AG10803 (cell line): ENCODE measurements around the gene FAM3D.

Experiments
- DNase-seq: peaks from one replicate; pipeline ENCODE4 v3.0.0; 2010; ENCODE audit warnings: low read depth
- H3K4me3 ChIP-seq: 2 replicates; pipeline ENCODE4 v1.5.1; 2011; ENCODE audit warnings: mild to moderate bottlenecking, low read length, control low read depth
- CTCF ChIP-seq: conservative IDR thresholded peaks from 2 replicates; pipeline ENCODE4 v1.5.1; 2011; ENCODE audit warnings: mild to moderate bottlenecking, low read length, control low read depth, inconsistent platforms

Gene FAM3D

GRCh38 chr3:58591517-58592510 is 74.8 kb downstream of the FAM3D start:
- no peak for DNase-seq
- H3K4me3 ChIP-seq, result no peak overlapping the region
- TF ChIP-seq CTCF, result no peak

- no peak overlapping the region for H3K4me3 ChIP-seq
- TF ChIP-seq CTCF, result no peak
- no peak for DNase-seq
These were observed 78.5 kb downstream of the FAM3D start for GRCh38 chr3:58588030-58588614.

GRCh38 chr3:58586776-58587192 is 79.8 kb downstream of the FAM3D start:
- TF ChIP-seq CTCF, result no peak
- no peak for DNase-seq
- H3K4me3 ChIP-seq, result no peak overlapping the region

- no peak overlapping the region for H3K4me3 ChIP-seq
- no peak for TF ChIP-seq CTCF
- DNase-seq, result no peak
These were observed 80.6 kb downstream of the FAM3D start for GRCh38 chr3:58585994-58586393.

- H3K4me3 ChIP-seq, result peak overlapping the region; percentile 72
- peak; percentile 65 for DNase-seq
- TF ChIP-seq CTCF, result peak; percentile 71
These were observed 81.4 kb downstream of the FAM3D start for GRCh38 chr3:58585005-58585786.

GRCh38 chr3:58584690-58585004 is 81.9 kb downstream of the FAM3D start:
- TF ChIP-seq CTCF, result no peak
- peak overlapping the region; percentile 72 for H3K4me3 ChIP-seq
- DNase-seq, result no peak
